IPS-15b (cell line): Measurements from ENCODE around the gene ESR1.

Experiments
- H3K27me3 ChIP-seq: one replicate; pipeline ENCODE4 v1.6.1; 2013; ENCODE audit warnings: low read length; ENCODE audit not compliant: control insufficient read depth, insufficient read depth
- H3K36me3 ChIP-seq: one replicate; pipeline ENCODE4 v1.6.1; 2013; ENCODE audit warnings: low read length; ENCODE audit not compliant: control insufficient read depth, insufficient read depth
- H3K4me1 ChIP-seq: one replicate; pipeline ENCODE4 v1.6.1; 2013; ENCODE audit warnings: mild to moderate bottlenecking, low read length; ENCODE audit not compliant: control insufficient read depth, insufficient read depth
- H3K4me3 ChIP-seq: one replicate; pipeline ENCODE4 v1.5.1; 2013; ENCODE audit warnings: low read depth, low read length
- H3K9ac ChIP-seq: one replicate; pipeline ENCODE4 v1.6.1; 2013; ENCODE audit warnings: low read depth, mild to moderate bottlenecking, low read length
- H3K9me3 ChIP-seq: one replicate; pipeline ENCODE4 v1.6.1; 2013; ENCODE audit warnings: mild to moderate bottlenecking, low read length; ENCODE audit not compliant: control insufficient read depth, insufficient read depth

Gene ESR1

DNA sequence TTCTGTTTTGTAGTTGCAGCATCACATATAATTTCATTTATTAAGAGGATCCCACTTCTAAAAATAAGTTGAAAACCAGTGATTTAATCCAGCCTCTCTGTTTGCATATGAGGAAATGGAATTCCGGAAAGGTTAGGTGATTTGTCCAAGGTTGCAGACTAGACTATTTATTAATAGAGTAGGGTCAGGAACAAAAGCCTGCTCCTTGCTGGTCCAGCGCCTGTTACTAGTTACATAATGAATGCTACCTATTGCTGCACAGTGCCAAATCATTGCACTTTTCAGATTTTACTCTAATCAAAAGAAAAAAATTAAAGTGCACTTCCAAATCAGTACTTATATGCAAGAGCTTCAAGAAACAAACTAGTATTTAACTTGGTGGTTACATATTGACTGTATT, 238.6 kb downstream of the ESR1 start:
- Histone ChIP-seq H3K27me3 (no peaks in the 10 kb centered on the region), H3K9ac (no peak overlapping the region), H3K4me1 (no peaks in the 10 kb centered on the region), H3K4me3 (no peak overlapping the region), H3K9me3 (no peaks in the 10 kb centered on the region), H3K36me3 (no peaks in the 10 kb centered on the region)

DNA sequence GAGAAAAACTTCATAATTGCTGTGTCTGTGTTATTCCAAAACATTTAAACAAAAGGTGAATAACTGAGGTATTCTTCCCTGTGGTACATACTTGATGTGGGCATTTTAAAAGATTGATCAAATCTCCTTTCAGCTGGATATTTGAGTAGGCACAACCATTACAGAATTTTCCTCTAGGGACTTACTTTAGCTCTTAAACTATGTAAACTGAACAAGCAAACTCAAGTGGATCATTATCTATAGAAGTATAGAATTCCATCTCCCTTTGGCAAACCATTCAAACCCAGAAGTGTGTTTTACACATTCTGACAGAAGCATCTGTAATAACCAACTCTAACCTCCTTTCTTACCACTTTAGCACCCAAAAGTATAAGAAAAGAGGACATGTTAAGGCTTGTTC, 241.4 kb downstream of the ESR1 start:
- Histone ChIP-seq H3K4me3 (no peak overlapping the region), H3K36me3 (no peaks in the 10 kb centered on the region), H3K9me3 (no peaks in the 10 kb centered on the region), H3K4me1 (no peaks in the 10 kb centered on the region), H3K9ac (no peak overlapping the region), H3K27me3 (no peaks in the 10 kb centered on the region)

DNA sequence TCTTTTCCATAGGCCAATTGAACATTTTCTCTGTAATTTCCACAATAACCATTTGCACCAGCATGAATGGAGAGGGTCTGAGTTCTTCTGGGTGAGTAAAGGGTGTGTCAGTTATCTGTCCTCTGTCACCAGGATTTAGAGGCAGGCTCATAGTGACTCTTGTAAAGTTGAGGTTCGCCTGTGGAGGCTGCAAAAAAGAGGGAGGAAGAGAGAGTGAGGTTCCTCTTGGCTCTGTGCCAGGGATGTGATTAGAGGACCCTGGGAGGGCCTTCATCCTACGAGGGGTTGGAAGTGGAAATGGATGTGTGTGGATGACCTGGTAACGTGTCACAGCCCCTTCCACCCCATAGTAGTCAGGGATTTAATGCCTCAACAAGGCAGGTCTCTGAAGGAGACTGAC, 242.0 kb downstream of the ESR1 start:
- Histone ChIP-seq H3K9ac (no peak overlapping the region), H3K27me3 (no peaks in the 10 kb centered on the region), H3K4me1 (no peaks in the 10 kb centered on the region), H3K9me3 (no peaks in the 10 kb centered on the region), H3K36me3 (no peaks in the 10 kb centered on the region), H3K4me3 (no peak overlapping the region)

DNA sequence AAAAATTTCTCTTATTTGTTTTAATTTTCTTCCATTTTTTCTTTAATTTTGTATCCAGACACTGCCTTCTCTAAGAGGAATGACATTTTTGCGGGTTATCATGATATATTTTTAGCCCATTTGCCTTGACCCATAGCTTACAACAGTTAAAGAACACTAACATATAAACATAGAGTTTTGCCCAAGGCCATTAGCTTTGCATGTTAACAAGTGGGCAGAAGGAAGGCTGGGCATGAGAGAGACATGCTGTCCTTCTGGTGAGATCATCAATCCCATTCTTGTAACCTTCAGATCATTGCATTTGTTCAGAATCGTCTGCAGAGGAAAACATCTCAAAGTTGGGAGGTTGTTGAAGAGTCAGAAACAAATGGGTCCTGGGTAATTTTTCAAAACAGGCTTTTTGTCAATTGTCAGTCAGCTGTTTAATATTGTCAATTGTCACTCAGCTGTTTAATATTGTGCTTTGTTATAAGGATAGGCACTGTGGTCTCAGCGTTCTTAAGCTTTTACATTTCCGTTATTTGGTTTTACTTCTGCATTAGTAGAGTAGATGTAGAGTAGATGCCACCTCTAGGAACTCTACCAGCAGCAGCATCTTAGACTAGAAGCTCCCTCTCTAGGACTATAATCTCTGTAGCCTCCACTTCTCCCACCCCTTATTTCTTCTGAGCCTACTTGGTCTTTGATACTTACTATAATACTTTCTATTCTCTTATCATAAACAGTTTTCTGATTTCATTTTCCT, 243.1 kb downstream of the ESR1 start:
- H3K4me1 ChIP-seq = no peaks in the 10 kb centered on the region
- H3K4me3 ChIP-seq = no peak overlapping the region

DNA sequence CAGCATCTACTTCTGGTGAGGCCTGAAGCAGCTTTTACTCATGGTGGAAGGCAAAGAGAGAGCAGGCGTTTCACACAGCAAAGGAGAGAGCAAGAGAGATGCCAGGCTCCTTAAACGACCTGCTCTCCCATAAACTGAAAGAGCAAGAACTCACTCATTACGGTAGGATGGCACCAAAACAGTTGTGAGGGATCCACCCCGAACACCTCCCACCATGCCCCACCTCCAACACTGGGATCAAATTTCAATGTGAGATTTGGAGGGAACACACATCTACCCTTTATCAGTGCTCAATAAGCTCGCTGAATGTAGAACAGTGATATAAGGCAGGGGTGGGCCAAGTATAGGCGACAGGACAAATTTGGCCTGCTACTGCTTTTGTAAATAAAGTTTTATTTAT, 244.6 kb downstream of the ESR1 start:
- Histone ChIP-seq H3K36me3 (no peaks in the 10 kb centered on the region), H3K27me3 (no peaks in the 10 kb centered on the region), H3K9ac (no peak overlapping the region), H3K4me1 (no peaks in the 10 kb centered on the region), H3K9me3 (no peaks in the 10 kb centered on the region), H3K4me3 (no peak overlapping the region)

More for the DNA sequence above, 243.1 kb downstream of the ESR1 start:
- Histone ChIP-seq H3K27me3 (no peaks in the 10 kb centered on the region), H3K9me3 (no peaks in the 10 kb centered on the region), H3K36me3 (no peaks in the 10 kb centered on the region), H3K9ac (no peak overlapping the region)

DNA sequence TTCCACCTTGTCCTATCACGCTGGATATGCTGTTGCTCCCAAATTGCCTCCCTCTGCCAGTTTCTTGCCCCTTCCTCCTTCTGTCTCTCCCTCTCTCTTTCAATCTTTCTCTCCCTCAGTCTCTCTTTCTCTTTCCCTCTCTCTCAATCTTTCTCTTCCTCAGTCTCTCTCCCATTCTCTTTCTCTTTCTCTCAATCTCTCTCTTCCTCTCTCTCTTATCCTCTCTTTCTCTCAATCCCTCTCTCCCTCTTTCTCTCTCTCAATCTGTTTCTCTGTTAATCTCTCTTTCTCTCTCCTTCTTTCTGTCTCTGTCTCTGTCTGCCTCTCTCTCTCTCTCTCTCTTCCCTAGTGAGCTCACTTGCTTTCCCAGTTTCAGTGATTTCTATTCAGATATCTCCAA, 245.8 kb downstream of the ESR1 start:
- Histone ChIP-seq H3K4me3 (no peak overlapping the region), H3K27me3 (no peaks in the 10 kb centered on the region), H3K9me3 (no peaks in the 10 kb centered on the region), H3K9ac (no peak overlapping the region), H3K36me3 (no peaks in the 10 kb centered on the region), H3K4me1 (no peaks in the 10 kb centered on the region)

DNA sequence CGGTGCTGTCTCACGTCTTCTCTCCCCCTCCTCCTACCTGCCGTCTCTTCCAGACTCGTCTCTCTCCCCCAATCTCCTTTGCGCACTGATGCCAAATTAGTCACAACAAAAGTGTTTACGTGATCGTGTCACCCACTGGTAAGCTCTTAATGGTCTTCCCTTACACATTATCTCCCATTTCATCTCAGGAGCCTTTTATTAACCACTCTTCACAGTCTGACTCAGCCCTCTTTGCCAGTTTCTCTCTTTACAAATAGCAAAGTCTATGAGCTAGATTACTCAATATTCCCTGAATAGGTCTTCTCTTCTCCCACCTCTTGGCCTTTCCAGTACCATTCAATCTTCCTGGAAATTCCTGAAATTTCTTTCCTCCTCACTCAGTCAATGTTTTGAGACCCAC, 247.0 kb downstream of the ESR1 start:
- no peaks in the 10 kb centered on the region for H3K27me3 ChIP-seq
- no peaks in the 10 kb centered on the region for H3K9me3 ChIP-seq
- no peak overlapping the region for H3K9ac ChIP-seq
- H3K4me3 ChIP-seq = no peak overlapping the region
- H3K36me3 ChIP-seq = no peaks in the 10 kb centered on the region
- no peaks in the 10 kb centered on the region for H3K4me1 ChIP-seq

DNA sequence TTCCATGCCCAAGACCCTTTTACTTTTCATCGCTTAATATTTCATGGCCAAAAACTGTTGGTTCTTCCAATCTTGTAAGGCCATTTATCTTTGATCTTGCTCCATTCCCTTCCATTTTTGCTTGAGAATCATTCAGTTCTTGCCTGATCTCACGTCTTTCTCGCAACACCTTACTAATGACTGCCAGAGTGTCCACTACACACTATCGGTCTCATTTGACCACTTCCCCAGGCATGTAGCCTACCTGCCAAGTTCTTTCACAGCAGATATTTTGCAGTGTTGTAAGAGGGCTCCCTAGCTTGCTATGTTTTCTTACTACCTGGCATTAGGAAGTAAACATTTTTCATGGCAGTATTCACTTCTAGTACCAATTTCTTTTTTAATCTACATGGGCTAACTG, 248.0 kb downstream of the ESR1 start:
- H3K9me3 ChIP-seq = no peaks in the 10 kb centered on the region
- H3K36me3 ChIP-seq = no peaks in the 10 kb centered on the region
- H3K27me3 ChIP-seq = no peaks in the 10 kb centered on the region
- H3K9ac ChIP-seq = no peak overlapping the region
- no peak overlapping the region for H3K4me3 ChIP-seq
- no peaks in the 10 kb centered on the region for H3K4me1 ChIP-seq

DNA sequence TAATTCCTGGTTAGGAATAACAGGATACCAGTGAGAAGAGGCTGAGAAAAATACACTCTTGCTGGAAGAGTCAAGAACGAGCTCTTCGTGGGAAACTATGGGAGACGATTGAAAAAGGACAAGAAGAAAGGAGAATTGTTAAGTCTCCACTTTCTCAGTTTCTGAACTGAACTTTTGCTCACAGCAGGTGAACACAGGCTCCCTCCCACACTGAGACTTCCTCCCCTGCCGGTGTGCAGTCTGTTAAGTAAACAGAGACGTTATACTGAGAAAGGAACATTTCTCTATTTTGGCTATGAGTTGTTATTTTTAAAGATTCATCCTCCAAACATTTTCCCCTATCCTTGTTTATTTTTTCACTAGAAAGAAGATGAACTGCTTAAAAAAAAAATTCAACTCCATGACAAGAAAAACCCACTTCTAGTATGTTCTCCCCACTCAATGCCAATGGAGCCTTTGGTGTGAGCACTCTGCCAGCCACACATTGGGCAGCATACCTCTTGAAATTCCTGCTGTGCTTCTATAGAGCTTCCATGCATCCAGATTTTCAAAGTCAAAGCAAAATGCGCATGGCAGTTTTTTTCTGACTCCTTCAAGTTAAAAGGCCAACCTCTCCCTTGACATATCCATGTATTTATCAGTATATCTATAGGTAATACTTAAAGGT, 250.5 kb downstream of the ESR1 start:
- H3K9me3 ChIP-seq = no peaks in the 10 kb centered on the region
- no peaks in the 10 kb centered on the region for H3K27me3 ChIP-seq
- no peaks in the 10 kb centered on the region for H3K4me1 ChIP-seq
- H3K4me3 ChIP-seq = no peak overlapping the region
- H3K9ac ChIP-seq = no peak overlapping the region
- no peaks in the 10 kb centered on the region for H3K36me3 ChIP-seq

DNA sequence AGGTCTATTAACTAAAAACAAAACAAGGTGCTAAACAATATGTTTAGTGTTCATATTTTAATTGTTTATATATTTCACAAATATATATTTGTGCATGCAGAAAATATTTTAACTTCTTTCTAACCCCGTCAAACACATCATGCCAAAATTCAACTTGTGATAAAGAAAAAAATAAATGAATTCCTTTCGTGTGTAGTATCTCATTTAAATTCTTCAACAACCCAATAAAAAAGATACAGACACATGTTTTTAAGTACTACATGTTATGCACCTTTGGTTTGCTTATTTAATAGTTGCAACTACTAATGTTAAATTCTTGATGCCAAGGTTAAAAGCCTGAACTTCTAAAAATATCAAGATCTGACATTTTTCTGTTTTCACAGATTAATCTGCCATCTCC, 252.4 kb downstream of the ESR1 start:
- no peaks in the 10 kb centered on the region for H3K4me1 ChIP-seq
- no peaks in the 10 kb centered on the region for H3K36me3 ChIP-seq
- H3K9me3 ChIP-seq = no peaks in the 10 kb centered on the region
- no peak overlapping the region for H3K9ac ChIP-seq
- no peak overlapping the region for H3K4me3 ChIP-seq
- H3K27me3 ChIP-seq = no peaks in the 10 kb centered on the region

DNA sequence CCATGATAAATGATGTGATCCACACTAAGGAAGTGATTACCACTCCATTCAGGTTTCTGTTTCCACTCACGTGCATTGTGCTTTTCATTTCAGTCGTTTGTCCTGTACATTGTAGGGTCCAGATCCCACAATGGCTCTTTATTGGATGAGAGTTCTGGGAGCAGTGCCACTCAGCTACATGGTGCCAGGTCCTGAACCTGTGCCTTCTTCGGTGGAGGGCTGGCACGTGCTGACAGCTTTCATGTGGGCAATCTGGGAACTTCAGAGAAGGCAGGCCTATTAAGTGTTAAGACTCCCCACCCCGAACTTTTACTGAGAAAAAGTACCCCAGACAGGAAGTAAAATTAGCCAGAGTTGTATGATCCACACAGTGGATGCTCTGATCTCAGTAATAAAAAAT, 255.0 kb downstream of the ESR1 start:
- Histone ChIP-seq H3K9ac (no peak overlapping the region), H3K4me3 (no peak overlapping the region), H3K36me3 (no peaks in the 10 kb centered on the region), H3K27me3 (no peaks in the 10 kb centered on the region), H3K4me1 (no peaks in the 10 kb centered on the region), H3K9me3 (no peaks in the 10 kb centered on the region)

DNA sequence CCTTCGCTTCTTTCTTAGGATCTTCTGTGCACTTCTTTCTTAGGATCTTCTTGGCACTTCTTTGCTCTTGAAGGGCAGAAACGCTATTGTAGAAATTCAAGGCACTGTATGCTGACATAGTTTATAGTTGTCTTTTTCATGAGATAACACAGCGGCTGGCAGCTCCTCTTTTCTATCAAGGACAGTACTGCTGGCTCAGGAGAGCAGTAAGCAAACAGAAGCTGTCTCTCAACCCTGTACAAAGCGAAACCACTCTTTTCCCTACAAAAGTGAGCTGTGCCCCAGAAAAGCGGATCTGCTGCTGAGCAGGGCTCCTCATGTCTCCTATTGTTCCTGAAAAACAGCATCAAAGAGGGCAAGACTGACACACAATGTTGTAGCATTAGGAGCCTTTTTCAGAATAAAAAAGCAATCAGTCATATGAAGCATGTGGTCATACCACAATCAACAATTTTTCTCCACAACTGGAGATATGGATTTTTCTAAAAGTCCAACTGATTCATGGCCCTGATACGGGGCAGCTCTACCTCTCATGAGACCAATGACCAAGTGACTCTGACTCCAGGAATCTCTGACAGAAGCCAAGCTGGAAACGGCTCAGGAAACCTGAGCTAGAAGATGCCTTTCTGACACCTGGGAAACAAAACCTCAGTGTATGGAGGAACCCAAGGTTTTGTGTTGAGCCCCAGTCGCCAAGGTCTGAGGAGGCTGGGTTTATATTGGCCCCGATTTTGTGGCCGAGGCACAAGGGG, 255.9 kb downstream of the ESR1 start:
- Histone ChIP-seq H3K27me3 (no peaks in the 10 kb centered on the region), H3K9ac (no peak overlapping the region), H3K4me1 (no peaks in the 10 kb centered on the region), H3K36me3 (no peaks in the 10 kb centered on the region), H3K4me3 (no peak overlapping the region), H3K9me3 (no peaks in the 10 kb centered on the region)
